ENCODE results near the gene AAK1.
"Not testable (repeated sequence)": the region's sequence is repeated elsewhere in the genome, so short reads cannot be mapped to it uniquely, and the experiment has no call there.

The AAK1 gene

DNA sequence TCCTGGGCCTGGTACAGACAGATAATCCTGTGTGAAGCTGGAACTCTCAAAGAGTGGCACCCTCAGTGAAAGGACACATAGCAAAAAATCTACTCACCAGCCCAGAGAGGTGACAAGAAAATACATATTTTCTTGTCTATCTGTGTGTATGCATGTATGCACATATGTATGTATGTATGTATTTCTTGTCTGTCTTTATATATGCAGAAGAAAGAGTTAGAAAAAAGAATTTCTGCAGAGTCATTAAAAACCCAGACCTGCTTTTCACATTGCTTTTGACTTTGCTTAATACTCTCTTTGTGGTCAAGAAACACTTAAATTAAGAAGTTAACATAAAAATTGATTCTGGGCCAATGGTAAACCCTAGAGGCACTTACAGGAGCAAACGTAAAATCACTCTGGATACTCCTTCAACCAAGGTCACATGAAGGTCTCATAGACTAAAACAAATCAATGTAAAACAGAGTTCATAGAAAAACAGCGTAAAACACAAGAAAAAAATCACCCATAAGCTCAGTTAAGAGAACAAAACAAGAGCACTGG is 16.5 kb upstream of the AAK1 start:
- no peak for DNase-seq (ENCODE audit: low read depth)

DNA sequence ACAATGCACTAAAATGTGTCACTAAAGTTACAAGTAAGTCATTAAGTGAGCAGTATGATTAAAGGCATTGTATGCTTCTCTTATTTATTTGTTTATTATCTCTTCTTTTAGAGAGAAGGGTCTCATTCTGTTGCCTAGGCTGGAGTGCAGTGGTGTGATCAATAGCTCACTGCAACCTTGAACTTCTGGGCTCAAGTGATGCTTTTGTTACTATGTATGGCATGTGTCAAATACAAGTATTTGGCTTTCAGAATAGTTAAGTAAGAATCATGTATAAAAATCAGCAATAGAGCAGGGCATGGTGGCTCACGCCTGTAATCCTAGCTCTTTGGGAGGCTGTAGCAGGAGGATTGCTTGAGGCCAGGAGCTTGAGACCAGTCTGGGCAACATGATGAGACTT is 15.8 kb upstream of the AAK1 start:
- no peak for DNase-seq (ENCODE audit: low read depth)

DNA sequence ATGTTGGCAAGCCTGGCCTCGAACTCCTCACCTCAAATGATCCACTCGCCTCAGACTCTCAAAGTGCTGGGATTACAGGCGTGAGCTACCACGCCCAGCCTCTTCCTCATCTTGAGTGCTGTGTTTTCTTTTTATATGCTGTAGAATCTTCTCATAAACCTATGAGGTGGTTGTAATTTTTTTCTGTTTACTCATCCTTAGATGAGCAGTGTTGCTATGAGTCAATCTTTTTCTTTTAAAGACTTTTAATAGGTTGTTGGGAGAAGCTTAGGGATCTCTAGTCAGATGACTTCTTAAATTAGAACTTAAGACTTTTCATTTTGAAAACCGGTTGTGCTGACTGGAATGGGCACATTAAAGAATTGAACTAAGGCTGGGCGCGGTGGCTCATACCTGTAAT is 8.7 kb upstream of the AAK1 start:
- DNase-seq (ENCODE audit: low read depth): no peak

DNA sequence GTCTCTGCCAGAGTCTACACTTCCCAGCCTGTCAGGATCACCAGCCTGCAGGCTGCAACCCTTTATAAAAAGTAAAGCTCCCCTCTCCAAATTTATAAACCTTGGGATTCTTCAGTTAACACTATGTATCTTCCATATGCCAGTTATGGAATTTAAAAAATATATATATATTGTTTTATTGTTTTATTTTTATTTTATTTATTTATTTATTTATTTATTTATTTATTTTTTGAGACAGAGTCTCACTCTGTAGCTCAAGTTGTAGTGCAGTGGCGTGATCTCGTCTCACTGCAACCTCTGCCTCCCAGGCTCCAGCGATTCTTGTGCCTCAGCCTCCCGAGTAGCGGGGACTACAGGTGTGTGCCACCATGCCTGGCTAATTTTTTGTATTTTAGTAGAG is 3.7 kb upstream of the AAK1 start:
- DNase-seq (ENCODE audit: low read depth): not testable (repeated sequence)

DNA sequence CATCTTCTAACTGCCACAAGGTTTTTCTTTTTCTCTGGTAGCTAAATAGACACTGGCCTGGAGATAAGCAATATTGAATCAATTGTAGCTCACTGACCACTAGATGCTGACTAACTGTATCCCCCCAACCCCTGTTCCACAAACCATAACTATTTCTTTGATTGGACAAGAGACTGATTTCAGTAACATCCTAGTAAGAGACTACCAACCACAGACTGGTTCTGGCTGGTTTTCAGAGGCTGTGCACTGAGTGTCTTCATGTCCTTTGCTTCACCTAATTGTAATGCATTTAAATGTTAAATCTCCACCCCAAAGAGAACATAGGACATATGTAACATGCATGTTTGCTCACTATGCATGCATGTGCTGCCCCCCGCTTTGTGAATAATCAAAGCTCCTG is 3.2 kb upstream of the AAK1 start:
- no peak for DNase-seq (ENCODE audit: low read depth)

DNA sequence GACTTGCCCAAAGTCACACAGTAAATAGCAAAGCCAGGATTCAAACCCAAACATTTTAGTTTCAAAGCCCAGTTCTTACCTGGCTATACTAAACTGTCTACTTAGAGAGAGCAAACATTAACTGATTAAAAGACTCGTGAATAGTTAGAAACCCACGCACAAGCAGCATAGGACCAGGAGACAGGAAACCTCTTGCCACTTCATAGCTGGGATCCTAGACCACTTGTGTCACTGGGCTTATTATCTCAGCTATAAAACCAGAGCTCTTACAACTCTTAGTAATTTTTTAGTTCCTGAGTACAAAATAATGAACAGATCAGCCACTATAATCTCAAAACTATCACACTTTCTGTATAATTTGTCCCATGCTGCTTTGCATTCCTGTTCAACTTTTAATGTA is 2.4 kb upstream of the AAK1 start:
- DNase-seq (ENCODE audit: low read depth): no peak

DNA sequence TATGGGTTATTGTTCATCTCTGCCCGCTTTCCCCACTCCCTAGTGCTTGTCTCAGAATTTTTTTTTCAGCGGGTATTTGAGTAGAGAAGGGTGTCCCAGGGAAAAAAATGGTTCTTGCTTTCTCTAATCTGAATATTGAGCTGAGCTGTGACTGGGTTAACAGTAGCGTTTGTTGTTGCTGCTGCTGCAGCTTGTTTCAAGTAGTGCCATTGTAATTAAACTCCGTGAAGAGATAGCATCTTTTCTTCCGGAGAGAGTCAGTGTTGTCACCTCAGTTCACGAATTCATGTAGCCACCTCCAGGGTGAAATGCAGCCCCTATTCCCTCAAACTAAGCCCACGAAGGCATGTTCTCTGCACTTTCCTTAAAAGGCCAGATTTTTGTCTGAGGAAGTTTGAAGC is 1.5 kb upstream of the AAK1 start:
- no peak for DNase-seq (ENCODE audit: low read depth)

DNA sequence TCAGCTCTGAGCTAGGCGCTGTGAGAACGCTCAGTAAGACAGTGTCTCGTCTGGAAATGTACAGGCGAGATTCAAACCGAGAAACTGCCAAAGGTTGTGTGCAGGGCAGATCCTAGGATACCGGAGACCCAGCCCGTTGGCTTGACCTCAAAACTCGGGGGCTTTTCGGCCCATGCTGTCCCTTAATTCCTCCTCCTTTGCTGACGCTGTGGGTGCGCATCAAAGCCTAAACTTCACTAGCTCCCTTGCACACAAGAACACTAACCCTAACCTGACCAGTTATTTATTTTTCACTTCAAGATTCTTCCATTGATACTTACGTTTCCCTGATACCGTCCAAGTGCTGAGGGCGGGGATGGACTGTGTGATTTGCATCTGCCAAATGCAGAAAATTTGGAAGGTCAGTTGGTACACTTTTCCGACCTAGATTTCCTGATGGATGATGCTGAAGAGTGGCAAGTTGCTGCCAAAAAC is 1.0 kb upstream of the AAK1 start:
- no peak for DNase-seq (ENCODE audit: low read depth)

DNA sequence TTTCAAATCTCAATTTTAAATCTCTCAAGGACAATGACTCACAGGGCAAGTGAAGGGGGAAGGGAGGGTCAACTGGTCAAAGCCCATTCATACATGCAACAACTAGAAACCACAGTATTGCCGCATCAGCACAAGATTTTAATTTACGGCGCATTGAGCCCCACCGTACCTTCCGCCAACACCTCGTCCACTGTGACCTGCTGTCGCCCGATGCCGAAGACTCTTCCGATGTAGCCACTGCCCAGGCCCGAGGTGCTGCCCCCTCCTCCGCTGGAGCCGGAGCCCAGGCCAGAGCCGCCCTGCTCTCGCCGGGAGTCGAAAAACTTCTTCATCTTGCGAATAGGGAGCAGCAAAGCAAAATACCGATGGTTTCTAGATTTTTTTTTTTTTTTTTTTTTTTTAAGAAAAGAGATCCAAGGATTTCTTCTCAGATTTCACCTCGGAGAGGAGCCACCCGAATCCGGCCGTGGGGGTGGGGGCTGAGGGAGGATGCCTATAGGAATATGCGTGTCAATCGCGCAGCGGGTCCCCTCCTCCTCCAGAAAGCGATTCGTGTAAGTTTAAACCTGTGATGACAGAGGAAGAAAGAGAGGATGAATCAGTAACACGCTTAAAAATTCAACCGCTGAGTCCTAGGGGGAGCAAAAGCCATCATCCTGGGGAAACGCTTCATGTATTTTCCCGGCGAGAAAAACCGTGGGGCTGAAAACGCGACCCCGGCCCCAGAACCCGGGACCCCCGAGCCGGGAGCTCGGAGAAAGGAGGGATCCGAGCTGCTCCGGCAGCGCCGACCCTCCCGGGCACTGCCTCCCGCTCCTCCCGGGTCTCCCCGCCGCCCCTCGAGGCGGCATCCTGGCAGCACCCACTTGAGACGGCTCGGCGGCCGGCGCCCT is 584 bp downstream of the AAK1 start:
- DNase-seq (ENCODE audit: low read depth): peak; percentile 63

DNA sequence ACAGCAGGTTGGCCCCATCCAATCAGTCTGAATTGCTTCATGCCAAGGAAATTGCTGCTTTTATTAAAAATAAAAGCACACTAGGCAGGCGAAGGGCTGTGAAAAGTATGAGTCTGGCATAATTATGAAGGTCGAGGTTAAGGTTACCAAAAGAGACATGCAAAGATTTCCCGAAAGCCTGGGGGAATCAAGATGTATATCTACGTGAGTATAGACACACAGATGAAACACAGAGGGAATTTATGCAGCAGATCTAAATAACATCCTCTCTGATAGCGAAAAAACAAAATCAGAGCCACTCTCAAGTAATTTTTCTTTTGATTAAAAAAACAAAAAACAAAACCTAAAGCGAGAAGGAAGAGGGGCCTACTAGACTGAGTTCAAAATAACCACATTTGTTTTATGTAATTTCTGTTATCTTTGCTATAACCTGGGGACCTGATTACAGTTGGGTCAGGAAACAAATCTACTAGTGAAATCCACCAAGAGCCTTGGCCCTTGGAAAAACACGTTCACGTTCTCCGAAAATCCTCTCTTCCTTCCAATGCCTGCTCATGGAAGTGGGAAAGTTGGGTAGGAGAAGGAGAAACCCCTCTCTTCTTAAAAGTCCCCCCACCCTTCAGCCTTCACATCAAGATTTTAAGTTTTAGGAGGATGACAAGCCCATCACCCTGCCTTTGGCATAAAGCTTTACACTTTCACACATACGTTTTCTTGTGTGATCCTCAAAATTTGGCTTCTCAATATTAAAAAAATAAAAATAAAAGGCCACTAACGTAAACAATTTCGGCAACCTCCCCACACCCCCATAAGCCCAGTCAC is 1.4 kb downstream of the AAK1 start:
- DNase-seq (ENCODE audit: low read depth): no peak

DNA sequence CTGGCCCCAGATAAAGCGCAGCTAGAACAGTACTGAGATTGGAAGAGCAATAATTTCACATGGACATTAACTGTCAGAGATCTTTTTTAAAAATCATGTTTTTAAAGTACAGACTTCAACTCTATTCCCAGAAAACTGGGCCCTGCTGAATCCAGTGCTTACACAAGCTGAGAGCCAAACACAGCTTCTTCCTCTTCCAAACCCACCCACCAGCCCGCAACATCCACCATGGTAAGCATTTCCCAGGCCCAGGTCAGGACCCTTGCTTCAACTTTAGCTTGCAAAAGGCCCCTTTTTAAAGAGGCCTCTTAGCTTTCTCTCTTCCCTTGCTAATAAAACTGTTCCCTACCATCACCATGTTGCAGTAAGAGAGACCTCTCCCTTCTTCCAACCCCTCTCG is 2.1 kb downstream of the AAK1 start:
- no peak for DNase-seq (ENCODE audit: low read depth)

DNA sequence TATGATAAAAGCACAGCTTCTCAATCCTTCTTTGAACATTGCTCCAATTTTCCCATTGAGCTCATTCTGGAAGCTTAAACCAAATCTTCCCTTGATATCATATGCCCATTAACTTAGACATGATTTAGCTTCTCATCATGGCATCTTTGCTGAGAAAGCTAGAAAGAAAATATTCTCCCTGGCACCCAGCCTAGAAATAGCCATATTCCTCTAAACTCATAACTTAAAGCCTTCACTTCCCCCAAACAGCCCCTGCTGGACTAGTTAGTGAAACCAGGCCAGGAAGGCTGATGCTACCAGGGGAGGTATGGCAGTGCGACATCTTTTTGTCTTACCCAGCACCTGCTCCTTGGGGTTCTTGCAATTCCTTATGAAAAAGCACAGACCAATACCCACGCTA is 4.3 kb downstream of the AAK1 start:
- no peak for DNase-seq (ENCODE audit: low read depth)

DNA sequence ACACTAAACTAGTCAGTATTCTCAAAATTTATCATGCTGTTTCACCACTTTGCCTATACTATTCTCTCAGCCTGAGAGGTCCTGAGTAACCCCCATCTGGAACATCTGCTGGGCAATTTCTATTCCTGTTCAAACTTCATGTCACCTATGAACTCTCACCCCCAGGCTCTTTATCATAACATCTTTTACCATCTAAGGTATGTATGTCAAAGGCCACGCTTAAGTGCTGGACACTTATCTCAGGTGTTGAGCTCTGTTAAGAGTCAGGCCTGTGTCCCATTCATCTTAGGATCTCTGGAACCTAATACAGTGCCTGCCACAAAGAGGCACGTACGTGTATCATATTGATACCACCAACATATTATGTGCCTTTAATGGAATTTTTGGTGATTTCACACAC is 4.9 kb downstream of the AAK1 start:
- no peak for DNase-seq (ENCODE audit: low read depth)

DNA sequence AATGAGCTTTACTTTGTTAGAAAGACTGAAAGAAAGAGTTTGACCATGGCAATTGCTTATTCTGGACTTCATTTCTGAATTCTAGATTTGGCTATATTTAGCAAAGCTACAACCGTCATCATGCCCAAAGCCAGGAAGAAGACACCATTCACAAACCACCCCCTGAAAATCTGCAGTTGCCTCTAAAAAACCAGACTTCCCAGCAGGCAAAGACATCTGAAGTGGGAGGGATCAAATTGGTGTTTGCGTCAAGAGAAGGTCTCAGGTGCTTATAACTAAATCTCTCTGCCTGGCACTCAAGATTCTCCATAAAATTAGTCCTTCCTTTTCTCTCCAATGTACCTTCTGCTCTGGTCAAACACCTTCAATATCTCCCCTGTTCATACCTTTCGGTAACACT is 5.6 kb downstream of the AAK1 start:
- DNase-seq (ENCODE audit: low read depth): no peak

DNA sequence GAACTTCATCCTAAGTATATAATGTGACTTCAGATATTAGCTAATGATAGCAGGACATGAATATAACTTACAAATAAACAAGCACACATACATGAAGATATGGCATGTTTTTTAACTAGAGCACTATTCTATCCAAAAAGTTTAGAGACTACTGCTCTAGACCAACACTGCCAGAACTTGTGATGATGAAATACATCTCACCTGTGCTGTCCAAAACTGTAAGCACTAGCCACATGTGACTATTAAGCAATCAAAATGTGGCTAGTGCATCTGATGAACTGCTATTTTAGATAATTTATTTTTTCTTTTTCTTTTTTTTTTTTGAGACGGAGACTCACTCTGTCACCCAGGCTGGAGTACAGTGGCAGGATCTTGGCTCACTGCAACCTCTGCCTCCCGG is 7.1 kb downstream of the AAK1 start:
- DNase-seq (ENCODE audit: low read depth): no peak

DNA sequence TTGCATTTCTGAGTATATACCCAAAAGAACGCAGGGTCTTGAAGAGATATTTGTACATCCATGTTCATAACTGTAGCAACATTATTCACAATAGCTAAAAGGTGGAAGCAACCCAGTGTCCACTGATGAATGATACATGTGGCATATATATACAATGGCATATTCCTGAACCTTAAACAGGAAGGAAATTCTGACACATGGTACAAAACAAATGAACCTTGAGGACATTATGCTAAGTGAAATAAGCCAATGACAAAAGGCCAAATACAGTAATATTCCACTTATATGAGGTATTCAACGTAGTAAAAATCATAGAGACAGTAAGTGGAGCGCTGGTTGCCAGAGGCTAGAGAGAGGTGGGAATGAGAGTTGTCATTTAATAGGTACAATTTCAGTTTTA is 8.1 kb downstream of the AAK1 start:
- DNase-seq (ENCODE audit: low read depth): no peak

DNA sequence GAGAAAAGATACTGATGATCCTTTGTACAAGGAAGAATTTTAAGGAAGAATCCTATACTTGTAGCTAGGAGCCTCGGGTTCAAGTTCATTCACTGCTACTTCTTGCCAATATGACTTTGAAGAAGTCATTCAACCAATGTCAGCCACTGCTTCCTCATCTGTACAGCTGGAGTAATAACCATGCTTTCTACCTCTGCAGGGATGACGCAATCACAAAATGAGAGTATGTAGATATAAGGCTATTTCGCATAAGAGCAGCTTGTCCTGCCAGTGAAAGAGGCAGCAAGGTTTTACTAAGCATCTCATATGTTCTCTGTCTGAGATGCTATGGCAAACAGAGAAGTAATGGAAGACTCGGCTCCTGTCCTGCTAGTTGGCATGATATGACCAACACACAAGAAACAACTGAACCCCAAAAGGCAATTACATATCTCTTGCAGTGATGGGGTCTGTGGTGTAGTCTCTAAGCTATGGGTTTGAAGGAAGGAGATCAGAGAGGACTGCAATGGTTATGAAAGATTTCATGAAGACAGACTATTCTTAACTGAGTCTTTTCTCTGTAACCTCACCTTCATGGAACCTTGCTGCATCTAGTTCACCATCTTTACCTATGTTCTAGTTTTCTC is 9.2 kb downstream of the AAK1 start:
- no peak for DNase-seq (ENCODE audit: low read depth)

DNA sequence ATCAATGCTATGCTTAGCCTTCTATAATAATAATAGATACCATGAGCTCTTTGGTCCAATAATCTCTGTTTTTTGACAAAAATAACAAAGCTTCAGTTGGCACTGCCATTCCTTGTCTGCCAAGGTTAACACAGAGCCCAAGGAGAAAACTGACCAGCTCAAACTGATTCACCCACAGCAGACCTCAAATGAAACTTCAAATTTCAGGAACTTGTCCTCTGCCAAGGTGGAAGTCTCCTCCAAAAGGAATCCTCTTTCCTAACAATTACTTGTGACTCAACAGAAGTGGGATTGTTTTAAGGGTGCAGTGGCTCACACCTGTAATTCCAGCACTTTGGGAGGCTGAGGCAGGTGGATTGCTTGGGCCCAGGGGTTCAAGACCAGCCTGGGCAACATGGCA is 12.1 kb downstream of the AAK1 start:
- DNase-seq (ENCODE audit: low read depth): no peak

DNA sequence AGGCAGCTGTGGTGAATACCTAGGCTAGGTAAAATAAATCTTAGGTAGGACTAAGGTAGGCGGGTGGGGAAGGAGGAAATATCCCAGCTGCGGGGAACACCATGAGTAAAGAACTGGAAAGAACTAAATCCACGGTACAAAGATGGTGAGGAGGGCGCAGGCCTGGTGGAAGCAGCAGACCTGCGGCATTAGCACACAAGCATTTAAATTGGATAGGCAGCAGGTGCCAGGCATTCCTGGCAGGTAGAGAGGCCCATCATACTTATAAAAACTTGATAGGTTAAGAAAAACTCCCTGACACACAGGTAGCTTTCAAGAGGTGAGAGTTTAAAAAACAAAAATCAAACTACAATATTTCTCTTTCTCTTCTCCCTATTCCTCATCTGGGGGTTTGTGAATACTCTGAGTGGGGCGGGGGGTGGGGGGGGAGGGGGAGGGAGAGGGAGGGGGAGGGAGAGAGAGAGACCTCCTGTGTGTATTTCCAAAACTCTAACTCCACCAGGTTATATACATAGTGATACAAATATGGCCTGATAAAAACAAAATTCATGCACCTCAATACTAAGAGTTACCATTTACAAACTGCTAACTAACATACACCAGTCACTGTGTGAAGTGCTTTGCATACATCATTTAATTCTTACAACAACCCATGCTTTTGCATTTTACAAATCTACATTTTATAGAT is 13.5 kb downstream of the AAK1 start:
- DNase-seq (ENCODE audit: low read depth): no peak

DNA sequence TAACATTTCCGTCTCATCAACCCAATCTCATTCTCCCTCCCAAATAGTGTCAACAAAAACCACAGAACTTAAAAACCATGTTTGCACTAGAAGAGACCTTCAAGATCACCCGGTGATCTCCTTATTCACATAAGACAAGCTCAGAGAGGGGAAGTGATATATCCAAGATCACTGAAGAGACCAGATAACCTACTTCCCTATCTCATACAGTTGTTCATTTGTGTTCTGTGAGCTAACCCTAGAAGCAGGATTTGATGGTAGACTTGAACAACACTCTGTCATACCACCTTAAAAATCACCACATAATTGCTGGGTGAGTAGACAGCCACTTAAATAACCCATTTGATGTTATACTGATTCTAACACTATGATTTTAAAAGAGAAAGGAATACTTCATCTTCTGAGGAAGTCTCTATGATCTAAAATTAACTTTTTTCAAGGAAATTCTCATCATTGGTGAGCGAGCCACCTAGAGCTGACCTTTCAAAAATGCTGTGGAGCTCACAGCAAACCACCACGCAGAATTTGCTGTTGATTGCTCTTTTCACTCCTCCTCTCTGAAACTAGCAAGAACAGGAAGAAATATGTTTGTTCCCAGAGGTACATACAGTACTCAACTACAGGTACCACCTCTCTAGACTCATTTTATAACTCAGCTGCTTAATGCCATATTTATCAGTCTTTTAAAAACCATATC is 15.1 kb downstream of the AAK1 start:
- DNase-seq (ENCODE audit: low read depth): no peak

DNA sequence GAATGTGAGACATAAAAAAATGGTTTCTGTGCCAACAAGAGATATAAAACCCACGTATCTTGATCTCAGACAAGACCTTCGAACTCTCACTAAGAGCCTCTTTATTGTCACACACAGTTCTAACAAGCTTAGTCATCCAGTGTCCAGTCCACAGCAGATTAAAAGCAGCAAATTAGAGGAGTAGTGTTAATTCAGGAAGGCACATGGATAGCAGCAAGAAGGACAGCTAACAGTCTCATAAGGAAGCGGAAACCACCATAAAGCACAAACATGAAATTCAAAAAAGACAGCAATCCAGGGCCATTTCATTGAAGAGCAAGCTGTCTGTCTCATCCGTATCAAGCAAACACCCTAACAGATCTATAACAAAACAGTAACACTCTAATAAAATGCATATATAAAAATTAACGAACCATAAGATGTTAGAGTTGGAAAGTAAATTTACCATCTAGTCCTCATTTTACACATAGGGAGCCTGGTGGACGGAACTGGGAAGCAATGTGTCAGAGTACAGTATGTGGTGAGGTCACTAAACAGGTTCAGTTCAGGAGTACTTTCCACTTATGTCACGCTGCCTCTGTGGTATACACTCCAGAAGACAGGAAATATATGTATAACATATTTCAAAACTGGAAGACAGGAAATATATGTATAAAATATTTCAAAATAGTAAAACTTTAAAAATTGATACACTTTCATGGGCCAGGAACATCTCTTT is 18.3 kb downstream of the AAK1 start:
- DNase-seq (ENCODE audit: low read depth): no peak
